Mucosa of stomach (tissue), 1 donor: ENCODE data around the gene OR5A2.

ENCODE experiments used
- H3K27me3 ChIP-seq: one replicate; pipeline ENCODE4 v1.7.0; 2013; ENCODE audit warnings: mild to moderate bottlenecking, low read length; ENCODE audit not compliant: control insufficient read depth, insufficient read depth
- H3K36me3 ChIP-seq: one replicate; pipeline ENCODE4 v1.7.0; 2013; ENCODE audit warnings: low read length; ENCODE audit not compliant: control insufficient read depth, insufficient read depth
- H3K4me1 ChIP-seq: one replicate; pipeline ENCODE4 v1.7.0; 2013; ENCODE audit warnings: mild to moderate bottlenecking, low read length; ENCODE audit not compliant: control insufficient read depth, insufficient read depth
- H3K4me3 ChIP-seq: one replicate; pipeline ENCODE4 v1.7.0; 2013; ENCODE audit warnings: low read length
- H3K9ac ChIP-seq: one replicate; pipeline ENCODE4 v1.7.0; 2013; ENCODE audit warnings: mild to moderate bottlenecking, low read length, moderate library complexity
- H3K9me3 ChIP-seq: one replicate; pipeline ENCODE4 v1.7.0; 2013; ENCODE audit warnings: mild to moderate bottlenecking, low read length, moderate library complexity; ENCODE audit not compliant: control insufficient read depth
- donor health status: Pancreatic carcinoma.

OR5A2 gene

GRCh38 chr11:59425131-59425530, 1.1 kb downstream of the OR5A2 start:
- H3K36me3 ChIP-seq: no peaks in the 10 kb centered on the region
- H3K27me3 ChIP-seq: no peaks in the 10 kb centered on the region
- H3K9ac ChIP-seq: no peak overlapping the region
- no peak overlapping the region for H3K4me3 ChIP-seq
- H3K9me3 ChIP-seq: no peaks in the 10 kb centered on the region
- no peaks in the 10 kb centered on the region for H3K4me1 ChIP-seq

GRCh38 chr11:59423835-59424234, 2.4 kb downstream of the OR5A2 start:
- Histone ChIP-seq H3K27me3 (no peaks in the 10 kb centered on the region), H3K4me1 (no peaks in the 10 kb centered on the region), H3K36me3 (no peaks in the 10 kb centered on the region), H3K4me3 (no peak overlapping the region), H3K9ac (no peak overlapping the region), H3K9me3 (no peaks in the 10 kb centered on the region)

GRCh38 chr11:59418156-59418555, 8.1 kb downstream of the OR5A2 start:
- Histone ChIP-seq H3K4me1 (no peaks in the 10 kb centered on the region), H3K36me3 (no peaks in the 10 kb centered on the region), H3K4me3 (no peak overlapping the region), H3K9me3 (no peaks in the 10 kb centered on the region), H3K27me3 (peaks cover 2% of the 10 kb centered on the region), H3K9ac (no peak overlapping the region)

GRCh38 chr11:59417023-59417422, 9.2 kb downstream of the OR5A2 start:
- Histone ChIP-seq H3K9ac (no peak overlapping the region), H3K4me1 (no peaks in the 10 kb centered on the region), H3K36me3 (no peaks in the 10 kb centered on the region), H3K4me3 (no peak overlapping the region), H3K27me3 (peaks cover 4% of the 10 kb centered on the region), H3K9me3 (no peaks in the 10 kb centered on the region)

- no peaks in the 10 kb centered on the region for H3K36me3 ChIP-seq
- H3K27me3 ChIP-seq: peaks cover 4% of the 10 kb centered on the region
- H3K9ac ChIP-seq: no peak overlapping the region
- H3K4me3 ChIP-seq: no peak overlapping the region
- H3K9me3 ChIP-seq: no peaks in the 10 kb centered on the region
- no peaks in the 10 kb centered on the region for H3K4me1 ChIP-seq
These were observed 9.6 kb downstream of the OR5A2 start for GRCh38 chr11:59416613-59417012.

- no peak overlapping the region for H3K4me3 ChIP-seq
- H3K4me1 ChIP-seq: no peaks in the 10 kb centered on the region
- no peaks in the 10 kb centered on the region for H3K36me3 ChIP-seq
- no peak overlapping the region for H3K9ac ChIP-seq
- no peaks in the 10 kb centered on the region for H3K9me3 ChIP-seq
- peaks cover 4% of the 10 kb centered on the region for H3K27me3 ChIP-seq
These were observed 11.1 kb downstream of the OR5A2 start for GRCh38 chr11:59415111-59415510.

- no peaks in the 10 kb centered on the region for H3K36me3 ChIP-seq
- no peak overlapping the region for H3K4me3 ChIP-seq
These were observed 12.6 kb downstream of the OR5A2 start for GRCh38 chr11:59413646-59414045.

GRCh38 chr11:59403546-59403945, 22.7 kb downstream of the OR5A2 start:
- no peak overlapping the region for H3K9ac ChIP-seq
- H3K36me3 ChIP-seq: no peaks in the 10 kb centered on the region
- H3K4me3 ChIP-seq: no peak overlapping the region
- no peaks in the 10 kb centered on the region for H3K27me3 ChIP-seq
- no peaks in the 10 kb centered on the region for H3K9me3 ChIP-seq
- H3K4me1 ChIP-seq: no peaks in the 10 kb centered on the region

More at GRCh38 chr11:59413646-59414045, 12.6 kb downstream of the OR5A2 start:
- Histone ChIP-seq H3K9me3 (no peaks in the 10 kb centered on the region), H3K27me3 (peaks cover 4% of the 10 kb centered on the region), H3K9ac (no peak overlapping the region), H3K4me1 (no peaks in the 10 kb centered on the region)

- Histone ChIP-seq H3K4me3 (no peak overlapping the region), H3K9ac (no peak overlapping the region)
These were observed 25.0 kb downstream of the OR5A2 start for GRCh38 chr11:59401262-59401552.

GRCh38 chr11:59400461-59401261, 25.6 kb downstream of the OR5A2 start:
- no peak overlapping the region for H3K4me3 ChIP-seq
- no peaks in the 10 kb centered on the region for H3K4me1 ChIP-seq
- H3K9ac ChIP-seq: no peak overlapping the region
- H3K9me3 ChIP-seq: no peaks in the 10 kb centered on the region
- no peaks in the 10 kb centered on the region for H3K36me3 ChIP-seq
- H3K27me3 ChIP-seq: no peaks in the 10 kb centered on the region

More at GRCh38 chr11:59401262-59401552, 25.0 kb downstream of the OR5A2 start:
- Histone ChIP-seq H3K9me3 (no peaks in the 10 kb centered on the region), H3K36me3 (no peaks in the 10 kb centered on the region), H3K27me3 (no peaks in the 10 kb centered on the region), H3K4me1 (no peaks in the 10 kb centered on the region)

- Histone ChIP-seq H3K9me3 (no peaks in the 10 kb centered on the region), H3K36me3 (no peaks in the 10 kb centered on the region), H3K4me1 (no peaks in the 10 kb centered on the region), H3K4me3 (no peak overlapping the region), H3K27me3 (no peaks in the 10 kb centered on the region), H3K9ac (no peak overlapping the region)
These were observed 32.0 kb downstream of the OR5A2 start for GRCh38 chr11:59394186-59394585.

GRCh38 chr11:59380263-59381059, 45.8 kb downstream of the OR5A2 start:
- H3K4me1 ChIP-seq: no peaks in the 10 kb centered on the region
- no peak overlapping the region for H3K4me3 ChIP-seq
- no peaks in the 10 kb centered on the region for H3K36me3 ChIP-seq
- H3K9ac ChIP-seq: no peak overlapping the region
- no peaks in the 10 kb centered on the region for H3K27me3 ChIP-seq
- no peaks in the 10 kb centered on the region for H3K9me3 ChIP-seq
